Limb (tissue), 2 donors: ENCODE data around the gene CACNA2D3.
"Not testable (repeated sequence)": the region's sequence is repeated elsewhere in the genome, so short reads cannot be mapped to it uniquely, and the experiment has no call there.

Source experiments
- DNase-seq, 2 donors: peaks; one replicate each; pipeline ENCODE4 v3.0.0-alpha.2; 2016; ENCODE audit errors: extremely low spot score in 2 of 2

The CACNA2D3 gene

DNA sequence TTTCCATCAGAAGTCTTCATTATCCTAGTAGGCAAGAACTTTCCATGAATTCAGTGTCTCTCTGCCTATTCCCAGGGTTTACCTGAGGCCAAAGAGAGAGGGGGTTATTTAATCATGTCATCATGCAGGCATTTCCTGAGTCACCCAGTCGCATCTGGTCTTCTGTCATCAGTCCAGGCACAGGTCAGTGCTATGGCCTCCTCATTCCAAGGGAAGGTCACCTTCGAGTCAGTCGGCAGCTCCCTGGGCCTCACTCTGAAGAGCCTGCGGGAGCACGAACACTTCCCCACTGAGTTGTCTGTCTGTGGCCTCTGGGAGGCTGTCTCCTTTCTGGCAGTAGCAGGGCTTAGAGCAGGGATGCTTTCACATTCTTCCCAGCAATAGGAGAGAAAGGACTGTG, 831.7 kb downstream of the CACNA2D3 start:
- DNase-seq = no peak

- no peak for DNase-seq
Measured at GRCh38 chr3:54954521-54954920, 832.2 kb downstream of the CACNA2D3 start.

- no peak for DNase-seq
Measured at GRCh38 chr3:54955496-54955895, 833.1 kb downstream of the CACNA2D3 start.

GRCh38 chr3:54955941-54956340, 833.6 kb downstream of the CACNA2D3 start:
- no peak for DNase-seq

- DNase-seq = no peak
Measured at GRCh38 chr3:54957711-54958110, 835.4 kb downstream of the CACNA2D3 start.

GRCh38 chr3:54960082-54960481, 837.7 kb downstream of the CACNA2D3 start:
- no peak for DNase-seq

- DNase-seq = no peak
Measured at GRCh38 chr3:54960701-54961100, 838.3 kb downstream of the CACNA2D3 start.

GRCh38 chr3:54962200-54962599, 839.8 kb downstream of the CACNA2D3 start:
- no peak for DNase-seq

DNA sequence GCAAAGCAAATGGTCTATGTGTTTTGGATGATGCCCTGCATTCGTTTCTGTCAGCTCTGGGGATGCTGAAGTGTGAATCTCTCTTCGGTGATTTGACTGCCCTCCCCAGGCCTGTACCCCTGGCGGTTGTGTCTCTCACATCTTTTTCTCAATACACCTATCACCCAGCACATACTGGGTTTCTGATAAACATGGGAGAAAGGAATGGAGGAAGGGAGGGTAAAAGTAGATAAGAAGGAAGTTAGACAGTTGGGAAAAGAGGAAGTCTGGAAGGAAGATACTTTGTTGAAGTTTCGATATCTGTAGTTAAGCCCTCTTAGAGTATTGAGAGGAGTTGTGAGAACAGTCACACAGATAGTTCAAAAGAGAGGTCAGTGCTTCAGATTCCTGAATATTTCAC, 841.3 kb downstream of the CACNA2D3 start:
- no peak for DNase-seq

- DNase-seq = no peak
Measured at GRCh38 chr3:54964081-54964480, 841.7 kb downstream of the CACNA2D3 start.

- no peak for DNase-seq
Measured at GRCh38 chr3:54965746-54966145, 843.4 kb downstream of the CACNA2D3 start.

DNA sequence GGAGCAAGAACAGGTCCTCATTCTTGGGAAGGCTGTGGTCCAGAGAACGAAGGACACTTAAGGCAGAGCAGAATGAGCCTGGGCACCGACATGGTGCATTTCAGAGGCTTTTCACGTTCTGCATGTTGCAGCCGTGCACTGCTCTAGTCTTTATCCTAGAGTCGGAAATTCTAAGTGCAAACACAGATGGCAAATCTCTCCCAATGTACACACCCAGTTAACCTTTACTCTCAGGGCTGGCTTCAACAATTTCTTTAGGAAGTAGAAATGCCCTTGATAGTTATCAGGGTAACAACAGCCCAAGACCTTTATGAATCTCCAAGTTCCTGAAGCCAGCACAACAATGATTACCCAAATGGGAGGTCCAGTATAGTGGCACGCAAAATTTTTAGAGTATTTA, 844.6 kb downstream of the CACNA2D3 start:
- DNase-seq = no peak

- DNase-seq = no peak
Measured at GRCh38 chr3:54967731-54968161, 845.4 kb downstream of the CACNA2D3 start.

GRCh38 chr3:54968546-54969172, 846.3 kb downstream of the CACNA2D3 start:
- no peak for DNase-seq

- no peak for DNase-seq
Measured at GRCh38 chr3:54969652-54970051, 847.3 kb downstream of the CACNA2D3 start.

- no peak for DNase-seq
Measured at GRCh38 chr3:54970895-54971294, 848.5 kb downstream of the CACNA2D3 start.

DNA sequence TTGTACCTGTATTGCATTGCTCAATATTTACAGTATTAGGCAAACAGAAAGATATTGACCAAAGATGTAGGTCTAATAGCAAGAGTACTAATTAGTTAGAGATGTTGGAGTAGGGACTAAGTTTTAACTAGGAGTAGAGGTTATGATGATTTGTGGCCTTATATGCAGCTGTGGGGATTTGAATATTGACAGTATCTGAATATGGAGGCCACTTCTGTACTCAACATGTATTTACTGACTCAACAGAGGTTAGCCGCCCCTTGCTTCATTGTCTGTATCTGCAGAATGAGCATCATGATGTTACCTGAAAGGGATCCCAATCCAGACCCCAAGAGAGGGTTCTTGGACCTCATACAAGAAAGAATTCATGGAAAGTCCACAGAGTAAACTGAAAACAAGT, 855.1 kb downstream of the CACNA2D3 start:
- DNase-seq = no peak

- DNase-seq = not testable (repeated sequence)
Measured at GRCh38 chr3:54977946-54978345, 855.6 kb downstream of the CACNA2D3 start.

GRCh38 chr3:54982807-54983206, 860.5 kb downstream of the CACNA2D3 start:
- DNase-seq = no peak

GRCh38 chr3:54983266-54984099, 861.1 kb downstream of the CACNA2D3 start:
- DNase-seq = no peak

- DNase-seq = no peak
Measured at GRCh38 chr3:54985856-54986255, 863.5 kb downstream of the CACNA2D3 start.

DNA sequence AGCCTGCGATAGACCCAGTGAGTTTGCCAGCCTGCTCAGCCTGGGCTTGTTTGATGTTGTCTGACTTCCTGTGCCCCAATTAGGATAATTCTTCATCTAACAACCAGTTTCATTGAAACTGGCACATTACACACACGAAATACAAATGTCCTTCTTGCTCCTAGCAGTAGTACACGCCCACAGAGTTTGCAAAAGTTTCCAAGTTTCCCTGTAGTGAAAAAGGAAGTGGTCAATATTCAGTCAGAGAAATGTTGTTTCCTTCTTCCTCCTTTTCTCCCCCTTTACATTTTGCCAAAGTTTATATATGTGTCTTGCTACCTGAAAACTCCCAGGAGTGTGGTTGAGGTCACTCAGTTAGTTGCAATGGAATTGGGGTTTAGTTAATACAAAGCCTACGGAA, 863.9 kb downstream of the CACNA2D3 start:
- DNase-seq = no peak

GRCh38 chr3:54987719-54988118, 865.4 kb downstream of the CACNA2D3 start:
- DNase-seq = no peak
